ENCODE data around the gene RHEB.

Gene RHEB

DNA sequence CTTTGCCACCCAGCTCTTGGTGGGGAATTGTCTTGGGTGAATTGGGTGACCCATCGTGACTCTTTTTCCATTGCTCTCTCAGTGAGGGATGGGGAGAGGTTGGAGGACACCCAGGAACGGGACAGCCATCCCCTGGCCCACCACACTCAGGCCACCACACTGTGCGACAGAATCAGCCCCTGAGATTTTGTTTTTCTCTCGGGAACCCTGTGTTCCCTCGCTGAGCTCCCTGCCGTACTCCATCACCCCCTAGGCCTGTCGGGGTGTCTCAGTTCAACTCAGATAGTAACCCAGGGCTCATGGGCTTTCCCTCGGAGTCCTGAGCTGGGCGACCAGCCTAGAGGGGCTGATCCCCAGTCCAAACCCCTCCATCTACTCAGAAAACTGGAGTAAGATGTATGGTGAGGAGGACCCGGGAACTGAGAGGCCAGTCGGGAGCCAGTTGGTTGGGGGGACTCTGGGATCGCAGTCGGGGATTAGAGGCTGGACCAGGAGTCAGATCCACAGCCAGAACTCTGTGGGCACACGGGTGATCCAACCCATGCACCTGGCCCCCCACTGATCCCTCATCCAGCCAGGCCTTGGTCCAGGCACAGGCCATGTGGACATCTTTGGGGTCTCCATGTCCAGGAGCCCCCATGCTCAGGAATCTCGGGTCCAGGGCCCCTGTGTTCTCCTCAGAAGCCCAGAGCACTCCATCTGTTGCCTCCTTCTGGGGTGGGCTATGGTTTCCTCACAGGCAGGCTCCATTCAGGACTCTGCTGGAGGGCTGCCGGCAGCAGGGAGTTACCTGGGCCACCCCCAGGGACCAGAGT is 89.1 kb downstream of the RHEB start:
- DNase-seq, result no peak
- Mint-ChIP-seq H3K4me1 (peaks cover 66% of the 10 kb centered on the region), H3K27ac (peak overlapping the region in 1 of 2 donors; percentile 59), H3K27me3 (no peaks in the 10 kb centered on the region), H3K9me3 (no peaks in the 10 kb centered on the region), H3K4me3 (peak overlapping the region in 1 of 2 donors; percentile 71)
- ATAC-seq, result no peak

DNA sequence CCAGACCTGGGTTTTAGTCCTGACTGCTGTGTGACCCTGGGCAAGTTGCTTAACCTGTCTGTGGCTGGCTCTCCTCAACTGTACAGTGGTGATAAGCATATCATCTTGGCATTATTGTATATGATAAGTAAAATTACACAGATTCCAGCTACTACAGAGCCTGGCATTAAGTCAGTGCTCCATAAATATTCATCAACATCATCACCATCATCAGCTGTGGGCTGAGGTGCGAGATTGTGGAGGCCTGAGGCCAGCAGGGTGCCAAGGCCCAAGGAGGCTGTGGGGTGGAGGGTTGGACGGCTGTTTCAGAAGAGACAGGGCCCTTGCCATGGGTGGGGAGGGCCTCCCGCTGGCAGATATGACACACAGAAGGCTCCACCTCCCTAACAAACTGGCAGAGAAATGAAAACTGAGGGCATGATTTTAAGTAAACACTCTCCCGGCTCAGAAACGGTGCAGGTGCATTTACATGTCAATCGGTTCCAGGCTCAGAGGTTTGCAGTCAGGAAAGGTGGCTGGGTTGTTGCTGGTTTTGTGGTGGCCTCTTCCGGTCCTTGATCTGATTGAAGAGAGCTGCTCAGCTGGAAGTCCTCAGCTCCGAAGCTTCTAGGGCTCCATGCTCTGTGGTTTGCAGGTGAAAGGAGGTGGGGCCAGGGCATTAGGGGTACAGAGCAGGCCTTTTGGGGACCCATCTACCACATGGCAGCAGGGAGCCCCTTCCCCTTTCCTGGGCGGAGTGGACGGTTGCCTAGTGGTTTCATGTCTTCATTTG is 89.9 kb downstream of the RHEB start:
- Mint-ChIP-seq H3K9me3 (no peaks in the 10 kb centered on the region), H3K27ac (peak overlapping the region in 1 of 2 donors; percentile 80), H3K4me3 (peak overlapping the region; percentile 21 to 71), H3K4me1 (peaks cover 66% of the 10 kb centered on the region), H3K27me3 (no peaks in the 10 kb centered on the region)
- DNase-seq (peak; percentile 41 to 63), ATAC-seq (peak; percentile 60)

DNA sequence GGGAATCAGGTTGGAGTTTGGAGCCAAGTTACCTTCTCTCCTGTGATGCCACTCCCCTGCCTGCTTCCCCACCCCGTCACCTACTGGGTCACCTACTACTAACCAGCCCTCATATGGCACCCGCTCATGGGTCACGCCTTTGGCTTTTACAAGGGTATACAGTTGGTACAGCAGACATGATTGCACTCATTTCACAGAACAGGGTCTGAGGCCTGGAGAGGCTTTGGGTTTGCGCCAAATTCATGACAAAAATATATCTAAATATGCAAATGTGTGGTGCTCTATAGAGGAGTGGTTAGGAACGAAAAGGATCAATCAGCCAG is 90.5 kb downstream of the RHEB start:
- ATAC-seq (no peak), DNase-seq (no peak)
- Mint-ChIP-seq H3K27me3 (no peaks in the 10 kb centered on the region), H3K9me3 (no peaks in the 10 kb centered on the region), H3K4me3 (peak overlapping the region in 1 of 2 donors; percentile 21), H3K4me1 (peaks cover 66% of the 10 kb centered on the region), H3K27ac (no peak overlapping the region)

DNA sequence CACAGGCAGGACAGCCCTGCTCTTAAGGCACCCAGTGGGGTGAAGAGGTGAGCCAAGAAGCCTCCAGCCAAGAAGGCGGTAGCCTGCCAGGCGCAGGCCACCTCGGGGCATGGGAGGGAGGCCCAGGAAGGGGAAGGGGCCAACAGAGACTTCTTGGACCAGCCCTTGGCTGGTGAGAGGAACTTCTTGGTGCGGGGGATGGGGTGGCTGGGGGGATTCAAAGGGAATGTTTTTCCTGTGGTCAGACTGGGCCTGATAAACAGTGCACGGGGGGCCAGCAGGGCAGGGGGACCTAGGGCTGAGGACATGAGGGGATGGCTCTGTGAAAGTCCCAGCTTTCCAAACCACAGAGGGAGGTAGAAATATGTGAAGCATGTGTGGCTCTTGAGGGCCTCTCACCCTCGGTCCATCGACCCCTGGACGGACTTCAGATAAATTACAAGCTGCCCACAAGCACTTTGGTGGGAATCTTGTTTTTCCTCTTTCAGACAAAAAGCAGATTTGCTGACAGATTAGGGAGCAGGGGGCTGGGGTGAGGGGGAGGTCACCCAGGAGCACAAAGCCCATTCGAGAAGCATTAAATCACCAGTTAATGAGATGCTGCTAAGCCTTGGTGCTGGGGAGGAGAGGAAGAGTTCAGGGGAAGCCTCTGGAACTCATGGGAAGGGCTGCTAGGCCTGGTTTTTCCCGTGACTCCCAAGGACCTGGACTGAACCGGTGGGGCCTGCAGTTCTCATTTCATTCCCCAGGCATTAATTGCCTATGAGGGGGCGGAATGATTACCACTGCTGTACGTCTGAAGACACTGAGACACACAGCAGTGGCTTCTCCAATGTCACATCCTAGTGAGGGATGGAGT is 91.1 kb downstream of the RHEB start:
- H3K4me1 Mint-ChIP-seq, result peaks cover 61% of the 10 kb centered on the region
- no peak for ATAC-seq

DNA sequence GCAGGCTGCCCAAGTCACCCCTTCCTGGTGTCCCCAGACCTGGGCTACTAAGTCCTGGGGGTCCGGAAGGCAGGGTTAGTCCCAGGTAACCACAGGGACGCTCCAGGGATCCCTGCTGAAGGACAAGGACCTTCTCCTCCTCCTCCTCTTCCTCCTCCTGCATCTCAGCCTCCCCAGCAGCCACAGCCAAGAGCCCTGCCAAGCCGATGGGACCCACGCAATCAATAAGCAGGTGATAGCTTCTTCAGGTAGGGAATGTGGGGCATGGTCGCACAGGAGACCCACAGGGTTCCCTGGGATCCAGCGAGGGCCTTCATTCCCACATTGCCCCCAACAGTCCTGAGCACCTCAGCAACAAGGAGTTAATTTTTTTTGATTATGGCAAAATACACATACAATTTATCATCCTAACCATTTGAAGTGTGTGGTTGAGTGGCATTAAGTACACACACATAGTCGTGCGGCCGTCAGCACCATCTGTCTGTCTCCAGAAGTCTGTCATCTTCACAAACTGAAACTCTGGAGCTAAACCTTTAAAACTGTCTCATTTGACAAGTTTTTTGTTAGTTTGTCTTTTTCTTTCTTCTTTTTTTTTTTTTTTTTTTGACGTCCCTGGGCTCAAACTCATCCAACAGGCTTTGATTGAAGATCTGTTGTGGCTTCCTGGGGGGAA is 91.9 kb downstream of the RHEB start:
- ATAC-seq (no peak), DNase-seq (no peak)
- H3K27me3 Mint-ChIP-seq, result no peaks in the 10 kb centered on the region
- H3K9me3 Mint-ChIP-seq, result no peaks in the 10 kb centered on the region
- peak overlapping the region in 1 of 2 donors; percentile 17 for H3K4me3 Mint-ChIP-seq
- peak overlapping the region; percentile 85 to 90 for H3K27ac Mint-ChIP-seq
- peaks cover 54% of the 10 kb centered on the region for H3K4me1 Mint-ChIP-seq

More for the DNA sequence above, 91.1 kb downstream of the RHEB start:
- peak overlapping the region; percentile 83 to 90 for H3K27ac Mint-ChIP-seq
- no peaks in the 10 kb centered on the region for H3K27me3 Mint-ChIP-seq
- no peak for DNase-seq
- peak overlapping the region in 1 of 2 donors; percentile 17 for H3K4me3 Mint-ChIP-seq
- H3K9me3 Mint-ChIP-seq, result no peaks in the 10 kb centered on the region

DNA sequence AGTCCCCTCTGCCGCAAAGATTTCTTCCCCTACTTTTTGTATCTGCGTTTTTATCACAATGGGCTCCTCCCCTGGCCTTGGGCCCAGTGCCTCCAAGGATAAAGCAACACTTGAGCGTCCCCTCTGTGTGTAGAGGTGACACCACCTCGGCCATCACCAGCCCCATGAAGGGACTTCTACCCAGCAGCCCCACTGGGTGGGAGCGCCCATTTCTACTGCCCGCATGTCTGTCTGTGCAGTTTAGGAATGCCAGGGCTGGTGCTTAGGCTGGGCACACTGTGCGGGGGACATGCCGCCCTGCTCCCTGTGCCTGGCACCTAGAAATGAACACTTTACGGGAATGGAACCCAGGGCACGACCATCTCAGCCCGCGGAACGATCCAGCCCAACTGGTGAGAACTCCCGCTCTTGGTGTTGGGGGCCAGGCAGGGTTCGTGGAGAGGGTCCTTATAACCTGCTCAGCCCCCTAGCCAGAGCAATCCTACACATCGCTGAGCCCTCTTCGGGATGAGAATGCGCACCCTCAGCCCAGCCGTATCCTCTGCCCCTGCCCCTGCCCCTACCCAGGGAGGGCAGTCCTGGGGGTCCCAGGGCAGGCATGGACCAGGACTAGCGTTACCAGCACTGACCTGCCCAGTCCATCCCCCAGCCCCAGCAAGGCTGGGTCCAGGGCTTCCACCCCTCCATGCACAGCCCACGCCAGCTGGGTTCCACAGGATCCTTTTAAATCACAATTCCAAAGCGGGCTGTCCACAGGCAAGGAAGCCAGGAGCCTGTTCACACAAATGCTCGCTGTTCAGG is 92.6 kb downstream of the RHEB start:
- no peak overlapping the region for H3K4me3 Mint-ChIP-seq
- H3K4me1 Mint-ChIP-seq, result peaks cover 46% of the 10 kb centered on the region
- ATAC-seq (no peak), DNase-seq (no peak)
- H3K27me3 Mint-ChIP-seq, result peaks cover 3% of the 10 kb centered on the region
- H3K9me3 Mint-ChIP-seq, result peaks cover 0 to 4% of the 10 kb centered on the region in 2 donors
- no peak overlapping the region for H3K27ac Mint-ChIP-seq

DNA sequence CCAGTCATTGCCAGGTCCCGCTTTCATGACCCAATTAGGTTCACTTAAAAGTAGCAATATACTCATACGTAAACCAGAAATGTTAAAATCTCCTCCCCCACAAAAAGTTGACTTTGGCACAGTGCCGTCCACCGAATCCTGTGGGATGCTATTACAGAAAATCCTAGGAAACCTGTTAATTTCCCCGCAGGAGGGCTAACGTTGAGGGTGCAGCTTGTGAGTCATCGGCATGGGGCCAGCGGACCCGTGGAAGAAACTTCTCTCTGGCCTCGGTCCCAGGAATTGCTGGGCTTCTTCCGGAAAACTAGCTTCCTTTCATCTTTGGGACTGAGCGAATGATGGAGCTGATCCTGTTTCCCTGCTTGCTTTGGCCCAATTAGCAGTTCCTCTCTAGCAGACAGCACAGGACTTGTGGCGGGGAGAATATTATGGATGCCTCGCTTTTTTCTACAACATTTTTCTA is 93.2 kb downstream of the RHEB start:
- Mint-ChIP-seq H3K27me3 (peaks cover 9% of the 10 kb centered on the region), H3K4me1 (peaks cover 40% of the 10 kb centered on the region), H3K4me3 (no peak overlapping the region)

DNA sequence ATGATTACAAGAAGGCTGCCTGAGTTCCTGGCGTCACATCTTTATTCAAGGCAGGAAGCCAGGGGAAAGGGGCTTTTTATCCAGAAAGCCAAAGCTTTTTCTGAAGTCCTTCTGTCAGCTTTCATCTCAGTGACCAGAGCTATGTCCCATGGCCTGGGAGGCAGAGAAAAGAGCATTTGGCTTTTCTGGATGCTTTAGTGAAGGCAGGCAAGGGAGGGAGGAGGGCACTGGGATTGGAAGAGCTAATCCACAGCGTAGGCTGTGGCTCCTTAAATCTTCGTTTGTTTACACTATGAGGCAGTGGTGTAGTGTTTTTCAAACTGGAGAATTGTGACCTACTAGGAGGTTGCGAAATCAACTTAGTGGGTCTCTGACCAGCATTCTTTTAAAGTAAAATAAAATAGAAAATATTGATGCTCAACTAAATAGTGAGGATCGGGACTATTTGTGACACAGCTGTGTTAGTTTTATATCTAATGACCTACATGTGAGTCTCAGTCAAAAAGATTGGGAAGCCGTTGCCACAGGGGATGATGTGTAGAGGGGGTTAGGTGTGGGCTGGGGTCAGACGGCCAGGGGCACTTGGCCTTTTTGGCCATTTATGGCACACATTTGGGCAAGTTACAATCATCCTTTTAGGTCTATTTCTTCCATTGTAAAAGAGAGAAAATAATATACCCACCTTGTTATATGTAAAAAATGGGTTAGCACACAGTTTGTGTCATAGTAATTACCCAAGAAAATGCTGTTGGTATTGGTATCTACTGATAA is 93.8 kb downstream of the RHEB start:
- Mint-ChIP-seq H3K9me3 (peaks cover 0 to 12% of the 10 kb centered on the region in 2 donors), H3K4me3 (no peak overlapping the region), H3K27ac (no peak overlapping the region), H3K4me1 (peaks cover 34% of the 10 kb centered on the region), H3K27me3 (peaks cover 9% of the 10 kb centered on the region)
- no peak for DNase-seq
- no peak for ATAC-seq

More for the DNA sequence above, 93.2 kb downstream of the RHEB start:
- Mint-ChIP-seq H3K27ac (no peak overlapping the region), H3K9me3 (peaks cover 0 to 10% of the 10 kb centered on the region in 2 donors)
- ATAC-seq (no peak), DNase-seq (no peak)

DNA sequence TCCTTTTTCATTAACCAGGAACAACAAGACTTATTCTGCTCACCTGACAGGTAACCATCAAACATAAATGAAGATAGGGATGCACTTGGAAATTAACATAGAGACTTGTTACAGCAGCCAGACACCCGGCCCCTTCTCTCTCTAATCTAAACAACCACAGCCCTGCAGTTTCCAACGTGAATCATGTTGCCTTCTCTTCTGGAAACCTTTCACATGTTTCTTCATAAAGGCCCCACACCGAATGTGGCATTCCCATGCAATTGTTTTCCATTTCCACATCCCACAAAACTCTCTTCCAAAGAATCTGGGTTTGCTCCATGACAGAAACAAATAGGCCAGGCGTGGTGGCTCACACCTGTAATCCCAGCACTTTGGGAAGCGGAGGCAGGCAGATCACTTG is 94.9 kb downstream of the RHEB start:
- no peak overlapping the region for H3K27ac Mint-ChIP-seq
- H3K9me3 Mint-ChIP-seq, result peaks cover 5 to 21% of the 10 kb centered on the region in 2 donors
- peaks cover 23% of the 10 kb centered on the region for H3K4me1 Mint-ChIP-seq
- ATAC-seq (no peak), DNase-seq (no peak)
- peaks cover 9% of the 10 kb centered on the region for H3K27me3 Mint-ChIP-seq
- H3K4me3 Mint-ChIP-seq, result no peak overlapping the region

DNA sequence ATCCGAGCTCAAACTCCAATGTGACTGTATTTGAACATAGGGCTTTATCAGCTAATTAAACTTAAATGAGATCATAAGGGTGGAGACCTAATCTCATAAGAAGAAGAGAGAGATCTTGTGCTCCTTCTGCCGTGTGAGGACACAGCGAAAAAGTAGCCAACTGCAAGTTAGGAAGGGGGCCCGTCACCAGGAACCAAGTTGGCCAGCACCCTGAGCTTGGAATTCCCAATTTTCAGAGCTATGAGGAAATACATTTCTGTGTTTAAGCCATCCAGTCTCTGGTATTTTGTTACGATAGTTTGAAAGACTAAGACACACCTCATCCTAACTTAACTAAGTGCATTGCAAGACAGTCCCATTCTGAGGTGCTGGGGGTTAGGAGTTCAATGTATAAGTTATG is 95.8 kb downstream of the RHEB start:
- Mint-ChIP-seq H3K27me3 (peaks cover 9% of the 10 kb centered on the region), H3K9me3 (peaks cover 5 to 21% of the 10 kb centered on the region in 2 donors), H3K4me1 (peaks cover 15% of the 10 kb centered on the region), H3K4me3 (no peak overlapping the region), H3K27ac (no peak overlapping the region)
- DNase-seq (no peak), ATAC-seq (no peak)

DNA sequence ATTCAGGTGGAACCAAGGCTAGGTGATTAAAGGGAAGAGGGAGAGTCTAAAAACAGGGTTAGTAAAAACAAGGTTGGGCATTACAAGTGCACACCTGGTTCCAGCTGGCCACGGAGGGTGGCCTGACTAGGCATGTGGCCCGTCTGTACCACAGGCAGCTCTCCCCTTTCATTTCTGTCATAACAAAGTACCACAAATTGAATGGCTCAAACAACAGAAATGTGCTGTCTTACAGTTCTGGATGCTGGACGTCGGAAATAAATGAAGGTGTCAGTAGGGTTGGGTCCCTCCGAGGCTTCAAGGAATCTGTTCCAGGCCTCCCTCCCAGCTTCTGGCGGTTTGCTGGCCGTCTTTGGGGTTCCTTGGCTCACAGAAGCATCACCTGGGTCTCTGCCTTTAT is 96.5 kb downstream of the RHEB start:
- ATAC-seq, result no peak
- Mint-ChIP-seq H3K4me3 (no peak overlapping the region), H3K27ac (peak overlapping the region in 1 of 2 donors; percentile 54), H3K27me3 (peaks cover 9% of the 10 kb centered on the region), H3K9me3 (peaks cover 7 to 21% of the 10 kb centered on the region in 2 donors), H3K4me1 (peaks cover 8% of the 10 kb centered on the region)
- DNase-seq, result no peak

DNA sequence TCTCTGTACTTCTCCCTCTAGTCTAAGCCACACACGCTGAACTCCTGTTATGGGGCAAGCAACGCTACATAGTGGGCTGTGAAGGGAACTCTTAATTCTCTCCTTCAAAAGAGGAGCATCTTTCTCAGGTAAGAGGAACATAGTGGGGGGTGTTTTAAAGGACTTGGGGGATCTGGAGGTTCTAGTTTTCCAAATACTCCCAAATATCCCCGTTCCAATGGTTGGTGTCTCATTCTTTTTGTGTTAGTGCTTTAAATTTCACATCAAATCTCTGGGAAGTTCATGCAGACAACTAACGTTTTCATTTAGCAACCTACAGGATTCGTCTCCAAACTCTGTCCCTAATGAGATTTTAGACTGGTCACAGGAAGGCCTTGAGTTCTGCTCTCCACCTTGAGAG is 97.5 kb downstream of the RHEB start:
- H3K4me3 Mint-ChIP-seq, result no peak overlapping the region
- no peak overlapping the region for H3K27ac Mint-ChIP-seq
- peaks cover 10 to 21% of the 10 kb centered on the region in 2 donors for H3K9me3 Mint-ChIP-seq
- peaks cover 9% of the 10 kb centered on the region for H3K27me3 Mint-ChIP-seq
- no peak for ATAC-seq
- DNase-seq, result no peak
- no peaks in the 10 kb centered on the region for H3K4me1 Mint-ChIP-seq

DNA sequence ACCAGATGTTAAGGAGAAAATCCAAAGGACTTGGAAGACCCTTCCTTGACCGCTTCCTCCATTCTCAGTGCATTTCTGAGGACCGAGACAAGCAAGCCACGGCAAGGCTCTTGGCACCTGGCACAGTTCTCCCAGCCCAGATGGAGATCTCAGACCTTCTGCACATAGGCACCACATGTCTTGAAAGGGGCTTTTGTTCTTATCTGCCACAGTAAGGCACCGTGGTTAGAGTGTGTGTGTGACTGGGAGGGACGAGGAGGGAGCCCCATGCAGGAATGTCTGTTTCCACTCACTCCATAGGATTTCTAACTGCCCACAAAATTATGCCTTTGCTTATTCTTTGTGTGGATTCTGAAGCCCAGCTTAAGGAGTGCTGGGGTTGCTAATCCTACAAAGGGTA is 99.6 kb downstream of the RHEB start:
- Mint-ChIP-seq H3K27me3 (peaks cover 9% of the 10 kb centered on the region), H3K9me3 (peaks cover 10 to 21% of the 10 kb centered on the region in 2 donors), H3K4me1 (no peaks in the 10 kb centered on the region), H3K27ac (no peak overlapping the region), H3K4me3 (no peak overlapping the region)
- no peak for DNase-seq
- no peak for ATAC-seq

DNA sequence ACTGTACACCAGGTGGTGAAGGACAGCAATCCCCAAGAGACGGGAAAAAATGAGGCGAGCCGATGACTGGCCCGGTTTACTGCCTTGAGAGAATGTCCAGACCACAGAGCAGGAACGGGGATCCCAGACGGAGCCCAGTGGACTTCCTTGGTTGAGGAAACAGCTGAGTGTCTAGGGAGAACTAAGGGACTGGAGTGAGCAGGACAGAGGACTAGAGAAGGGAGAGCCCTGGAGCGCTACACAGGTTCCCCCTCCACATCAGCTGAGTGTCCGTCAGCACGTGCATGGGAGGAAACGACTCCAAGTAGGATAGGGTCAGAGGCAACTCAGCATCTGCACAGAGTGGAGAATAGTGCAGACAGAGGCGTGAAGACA is 102.8 kb downstream of the RHEB start:
- H3K27me3 Mint-ChIP-seq, result peaks cover 20% of the 10 kb centered on the region
- peaks cover 29% of the 10 kb centered on the region for H3K4me1 Mint-ChIP-seq
- DNase-seq, result no peak
- no peak overlapping the region for H3K27ac Mint-ChIP-seq
- no peak overlapping the region for H3K4me3 Mint-ChIP-seq
- no peak for ATAC-seq
- H3K9me3 Mint-ChIP-seq, result peaks cover 10 to 15% of the 10 kb centered on the region in 2 donors
